PC-9 (cell line): ENCODE results near the gene ALG13.

Experiments used
- CTCF ChIP-seq: fragments of 200-600 bp; sonication (generic); conservative IDR thresholded peaks from 2 replicates; pipeline ENCODE4 v1.6.1; 2017; ENCODE audit warnings: mixed run types, antibody characterized with exemption, mild to moderate bottlenecking, moderate library complexity
- EZH2 ChIP-seq: fragments of 200-600 bp; sonication (generic); IDR thresholded peaks from 2 replicates; pipeline ENCODE4 v1.8.0; 2017; ENCODE audit warnings: antibody characterized with exemption, low read depth

GRCh38 chrX:111695297-111695880, 14.4 kb downstream of the ALG13 start:
- TF ChIP-seq CTCF, result no peak
- no peak for TF ChIP-seq EZH2
